ENCODE measurements around the gene PHRF1. TPM values are rescaled to one million over a fixed set of nuclear protein-coding genes. Genes with fewer than 3 reads are reported as not detected.
"Not testable (repeated sequence)": the region's sequence is repeated elsewhere in the genome, so short reads cannot be mapped to it uniquely, and the experiment has no call there.

The PHRF1 gene
- total RNA-seq, 2 experiments from 2014 or later = 25.6 to 26.1 TPM

DNA sequence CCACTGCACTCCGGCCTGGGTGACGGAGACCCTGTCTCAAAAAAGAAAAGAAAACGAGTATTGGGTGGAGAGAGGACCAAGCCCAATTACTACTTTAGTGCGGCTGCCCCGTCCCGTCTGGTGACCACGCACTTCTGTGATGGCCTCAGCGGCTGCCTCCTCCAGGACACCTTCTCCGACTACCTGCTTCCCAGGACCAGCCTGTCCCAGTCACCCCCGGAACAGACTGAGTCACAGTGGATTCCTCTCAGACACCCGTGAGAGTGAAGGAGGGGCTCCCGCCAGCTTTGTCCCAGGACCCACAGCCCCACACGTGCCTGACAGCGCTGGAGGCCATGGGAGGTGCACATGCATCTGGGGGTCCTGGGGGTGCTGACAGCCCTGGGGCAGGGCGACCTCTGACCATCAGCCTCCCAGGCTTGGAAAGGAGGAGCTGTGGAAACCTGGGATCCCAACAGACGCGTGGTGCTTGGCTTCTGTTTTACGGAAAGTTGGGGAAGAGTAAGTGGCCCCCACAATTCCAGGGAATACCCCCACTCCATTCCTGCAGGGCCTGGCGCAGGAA is 65.6 kb downstream of the PHRF1 start:
- H3K27ac Mint-ChIP-seq = no peak overlapping the region
- H3K36me3 Mint-ChIP-seq (ENCODE audit: low read depth) = peaks cover 5% of the 10 kb centered on the region
- H3K4me3 Mint-ChIP-seq = no peak overlapping the region
- peaks cover 17% of the 10 kb centered on the region for H3K27me3 Mint-ChIP-seq (ENCODE audit: low read depth)
- no peaks in the 10 kb centered on the region for H3K9me3 Mint-ChIP-seq
- no peak for DNase-seq
- peaks cover 15% of the 10 kb centered on the region for H3K4me1 Mint-ChIP-seq (ENCODE audit: low read depth)
- intact Hi-C loops (cut with micrococcal nuclease) = no loop called here
- CTCF ChIA-PET = no interaction called here

GRCh38 chr11:643366-643765 is 67.1 kb downstream of the PHRF1 start:
- no peak overlapping the region for H3K4me3 Mint-ChIP-seq
- peaks cover 9% of the 10 kb centered on the region for H3K4me1 Mint-ChIP-seq (ENCODE audit: low read depth)
- H3K27me3 Mint-ChIP-seq (ENCODE audit: low read depth) = peaks cover 10% of the 10 kb centered on the region
- intact Hi-C loops (cut with micrococcal nuclease) = no loop called here
- H3K9me3 Mint-ChIP-seq = no peaks in the 10 kb centered on the region
- no peak overlapping the region for H3K27ac Mint-ChIP-seq
- CTCF ChIA-PET = no interaction called here
- peaks cover 5% of the 10 kb centered on the region for H3K36me3 Mint-ChIP-seq (ENCODE audit: low read depth)
- no peak for DNase-seq

DNA sequence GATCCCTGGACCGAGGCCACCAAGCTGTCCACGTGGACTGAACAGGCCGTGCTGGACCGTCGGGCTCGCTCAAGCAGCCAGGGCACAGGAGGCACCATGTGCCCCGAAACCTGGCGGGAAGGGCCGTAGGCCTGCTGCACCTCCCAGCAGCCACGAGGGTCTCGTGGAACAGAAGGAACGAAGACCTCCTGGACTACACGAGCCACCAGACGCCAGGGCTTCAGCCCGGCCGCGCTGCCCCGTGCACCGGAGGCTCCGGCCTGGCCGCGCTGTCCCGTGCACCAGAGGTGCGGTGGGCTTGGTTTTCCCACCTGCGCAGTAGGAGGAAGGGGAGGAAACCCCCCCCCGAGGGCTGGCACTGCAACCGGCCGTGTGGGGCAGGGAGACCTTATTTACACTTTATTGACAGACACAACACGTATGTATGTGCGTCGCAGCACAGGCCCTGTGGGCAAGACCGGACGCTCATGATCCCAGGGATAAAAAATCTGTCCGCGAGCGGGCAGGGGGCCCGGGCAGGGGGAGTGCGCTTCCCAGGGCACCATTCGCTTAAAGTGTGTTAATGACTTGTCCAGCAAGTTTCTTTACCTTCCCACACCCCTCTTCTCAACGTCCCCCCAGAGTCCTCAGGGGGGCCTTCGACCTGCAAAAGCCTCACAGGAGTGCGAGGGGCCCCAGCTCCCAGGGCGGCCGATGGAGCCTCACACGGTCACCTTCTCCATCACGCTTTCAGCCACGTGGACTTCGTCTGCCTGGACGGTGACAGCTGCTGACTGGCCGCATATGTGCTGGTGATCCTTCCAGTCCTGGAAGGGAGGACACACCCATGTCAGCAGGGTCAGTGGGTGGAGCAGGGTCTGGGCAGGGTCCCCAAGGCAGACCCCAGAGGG is 67.8 kb downstream of the PHRF1 start:
- no peak overlapping the region for H3K27ac Mint-ChIP-seq
- H3K9me3 Mint-ChIP-seq = no peaks in the 10 kb centered on the region
- intact Hi-C loops (cut with micrococcal nuclease) = no loop called here
- DNase-seq = no peak
- CTCF ChIA-PET = no interaction called here
- peaks cover 3% of the 10 kb centered on the region for H3K4me1 Mint-ChIP-seq (ENCODE audit: low read depth)
- peaks cover 6% of the 10 kb centered on the region for H3K36me3 Mint-ChIP-seq (ENCODE audit: low read depth)
- H3K27me3 Mint-ChIP-seq (ENCODE audit: low read depth) = peaks cover 3% of the 10 kb centered on the region
- H3K4me3 Mint-ChIP-seq = no peak overlapping the region

DNA sequence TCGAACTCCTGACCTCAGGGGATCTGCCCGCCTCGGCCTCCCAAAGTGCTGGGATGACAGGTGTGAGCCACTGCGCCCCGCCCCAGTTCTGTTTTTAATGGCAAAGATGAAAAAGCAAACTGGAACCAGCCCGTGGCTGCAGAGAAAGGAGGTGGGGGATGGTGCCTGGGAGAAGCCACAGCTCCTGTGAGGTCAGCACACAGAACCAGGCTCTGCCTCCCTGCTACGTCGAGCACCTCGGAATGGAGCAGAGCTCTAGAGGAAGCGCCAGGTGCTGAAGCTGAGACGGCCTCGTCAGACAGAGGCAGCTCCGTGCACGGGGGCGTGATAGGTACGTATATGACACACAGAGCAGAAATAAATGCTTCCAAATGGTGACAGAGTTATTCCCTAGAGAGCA is 69.3 kb downstream of the PHRF1 start:
- CTCF ChIA-PET = interaction anchor here (0.5 to 0.9 kb wide), 2 partner anchors 55 to 375 kb away, joined by 3 to 4 read pairs; no protein-coding TSS in a partner anchor

DNA sequence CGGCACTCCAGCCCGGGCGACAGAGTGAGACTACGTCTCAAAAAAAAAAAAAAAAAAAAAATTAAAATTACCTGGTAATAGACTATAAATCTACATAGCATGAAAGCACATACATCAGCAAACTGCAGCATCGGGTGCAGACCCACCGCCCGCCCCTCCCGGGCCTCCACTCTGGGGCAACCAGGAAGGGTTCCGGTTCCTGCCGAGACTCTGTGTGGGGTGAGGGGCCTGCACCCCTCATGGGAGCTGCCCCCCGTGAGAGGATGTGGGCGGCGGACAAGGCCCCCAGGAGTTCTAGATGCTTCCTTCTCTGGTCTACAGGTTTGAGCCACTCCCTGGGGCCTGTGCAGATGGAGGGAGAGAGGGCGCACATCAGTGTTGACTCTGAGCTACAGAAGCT is 69.9 kb downstream of the PHRF1 start:
- Mint-ChIP-seq H3K4me1 (ENCODE audit: low read depth) (no peaks in the 10 kb centered on the region), H3K27me3 (ENCODE audit: low read depth) (no peaks in the 10 kb centered on the region), H3K27ac (no peak overlapping the region), H3K9me3 (no peaks in the 10 kb centered on the region), H3K36me3 (ENCODE audit: low read depth) (peaks cover 8% of the 10 kb centered on the region), H3K4me3 (no peak overlapping the region)
- DNase-seq = no peak
- CTCF ChIA-PET = interaction anchor here (0.5 to 0.9 kb wide), 3 partner anchors 10 to 376 kb away, joined by 3 to 4 read pairs (median 3); no protein-coding TSS in a partner anchor
- intact Hi-C loops (cut with micrococcal nuclease) = no loop called here

More for the DNA sequence above, 69.3 kb downstream of the PHRF1 start:
- H3K27ac Mint-ChIP-seq = no peak overlapping the region
- H3K27me3 Mint-ChIP-seq (ENCODE audit: low read depth) = no peaks in the 10 kb centered on the region
- DNase-seq = no peak
- no peaks in the 10 kb centered on the region for H3K9me3 Mint-ChIP-seq
- no peak overlapping the region for H3K4me3 Mint-ChIP-seq
- peaks cover 6% of the 10 kb centered on the region for H3K36me3 Mint-ChIP-seq (ENCODE audit: low read depth)
- no peaks in the 10 kb centered on the region for H3K4me1 Mint-ChIP-seq (ENCODE audit: low read depth)
- intact Hi-C loops (cut with micrococcal nuclease) = no loop called here

DNA sequence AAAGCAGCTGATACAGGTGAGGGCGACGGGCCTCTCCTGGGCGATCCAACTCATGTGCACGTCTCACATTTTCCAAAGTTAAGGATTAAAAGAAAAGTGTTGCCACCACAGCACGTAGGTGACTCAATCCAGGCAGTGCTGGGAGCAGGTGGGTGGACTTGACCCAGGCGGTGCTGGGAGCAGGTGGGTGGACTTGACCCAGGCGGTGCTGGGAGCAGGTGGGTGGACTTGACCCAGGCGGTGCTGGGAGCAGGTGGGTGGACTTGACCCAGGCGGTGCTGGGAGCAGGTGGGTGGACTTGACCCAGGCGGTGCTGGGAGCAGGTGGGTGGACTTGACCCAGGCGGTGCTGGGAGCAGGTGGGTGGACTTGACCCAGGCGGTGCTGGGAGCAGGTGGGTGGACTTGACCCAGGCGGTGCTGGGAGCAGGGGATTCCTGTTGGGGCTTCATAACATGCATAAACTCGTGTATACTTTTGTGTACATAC is 71.4 kb downstream of the PHRF1 start:
- H3K27me3 Mint-ChIP-seq (ENCODE audit: low read depth); H3K4me1 Mint-ChIP-seq (ENCODE audit: low read depth); H3K27ac Mint-ChIP-seq; CTCF ChIA-PET; H3K9me3 Mint-ChIP-seq; intact Hi-C loops (cut with micrococcal nuclease); H3K4me3 Mint-ChIP-seq; DNase-seq: not testable (repeated sequence)
- peaks cover 13% of the 10 kb centered on the region for H3K36me3 Mint-ChIP-seq (ENCODE audit: low read depth)

DNA sequence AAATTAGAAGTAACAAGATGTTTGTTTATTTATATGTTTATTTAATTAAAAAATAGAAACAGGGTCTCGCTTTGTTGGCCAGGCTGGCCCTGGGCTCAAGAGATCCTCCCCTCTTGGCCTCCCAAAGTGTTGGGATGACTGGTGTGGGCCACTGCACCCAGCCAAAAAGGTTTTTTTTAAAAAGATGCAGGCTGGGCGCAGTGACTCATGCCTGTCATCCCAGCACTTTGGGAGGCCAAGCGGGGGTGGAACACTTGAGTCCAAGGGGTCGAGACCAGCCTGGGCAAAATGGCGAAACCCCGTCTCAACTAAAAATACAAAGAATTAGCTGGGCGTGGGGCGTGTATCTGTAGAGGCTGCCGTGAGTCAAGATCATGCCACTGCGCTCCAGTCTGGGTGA is 74.2 kb downstream of the PHRF1 start:
- Mint-ChIP-seq H3K27ac (no peak overlapping the region), H3K36me3 (ENCODE audit: low read depth) (peaks cover 18% of the 10 kb centered on the region), H3K27me3 (ENCODE audit: low read depth) (no peaks in the 10 kb centered on the region), H3K4me3 (no peak overlapping the region), H3K9me3 (no peaks in the 10 kb centered on the region), H3K4me1 (ENCODE audit: low read depth) (no peaks in the 10 kb centered on the region)
- no peak for DNase-seq
- CTCF ChIA-PET = interaction anchor here (0.7 to 1.7 kb wide), 2 partner anchors 72 to 91 kb away, joined by 3 to 7 read pairs; no protein-coding TSS in a partner anchor
- intact Hi-C loops (cut with micrococcal nuclease) = no loop called here

- H3K4me3 Mint-ChIP-seq; H3K27ac Mint-ChIP-seq; DNase-seq; H3K9me3 Mint-ChIP-seq; H3K4me1 Mint-ChIP-seq (ENCODE audit: low read depth); intact Hi-C loops (cut with micrococcal nuclease); H3K27me3 Mint-ChIP-seq (ENCODE audit: low read depth): not testable (repeated sequence)
- CTCF ChIA-PET = interaction anchor here (0.6 kb wide), 1 partner anchor 29 kb away, joined by 4 read pairs; no protein-coding TSS in a partner anchor
- H3K36me3 Mint-ChIP-seq (ENCODE audit: low read depth) = peaks cover 15% of the 10 kb centered on the region
Observed at GRCh38 chr11:653136-653535, 76.9 kb downstream of the PHRF1 start.

GRCh38 chr11:653837-654236 is 77.6 kb downstream of the PHRF1 start:
- H3K4me1 Mint-ChIP-seq (ENCODE audit: low read depth) = no peaks in the 10 kb centered on the region
- no peaks in the 10 kb centered on the region for H3K9me3 Mint-ChIP-seq
- DNase-seq = no peak
- CTCF ChIA-PET = no interaction called here
- no peak overlapping the region for H3K27ac Mint-ChIP-seq
- peaks cover 15% of the 10 kb centered on the region for H3K36me3 Mint-ChIP-seq (ENCODE audit: low read depth)
- intact Hi-C loops (cut with micrococcal nuclease) = no loop called here
- H3K27me3 Mint-ChIP-seq (ENCODE audit: low read depth) = no peaks in the 10 kb centered on the region
- H3K4me3 Mint-ChIP-seq = no peak overlapping the region

- H3K36me3 Mint-ChIP-seq (ENCODE audit: low read depth) = peaks cover 13% of the 10 kb centered on the region
- DNase-seq; H3K27ac Mint-ChIP-seq; H3K9me3 Mint-ChIP-seq; H3K27me3 Mint-ChIP-seq (ENCODE audit: low read depth); H3K4me3 Mint-ChIP-seq; intact Hi-C loops (cut with micrococcal nuclease); H3K4me1 Mint-ChIP-seq (ENCODE audit: low read depth): not testable (repeated sequence)
- CTCF ChIA-PET = interaction anchor here (0.7 kb wide), 1 partner anchor 75 kb away, joined by 4 read pairs; no protein-coding TSS in a partner anchor
Observed at GRCh38 chr11:654444-654843, 78.2 kb downstream of the PHRF1 start.

DNA sequence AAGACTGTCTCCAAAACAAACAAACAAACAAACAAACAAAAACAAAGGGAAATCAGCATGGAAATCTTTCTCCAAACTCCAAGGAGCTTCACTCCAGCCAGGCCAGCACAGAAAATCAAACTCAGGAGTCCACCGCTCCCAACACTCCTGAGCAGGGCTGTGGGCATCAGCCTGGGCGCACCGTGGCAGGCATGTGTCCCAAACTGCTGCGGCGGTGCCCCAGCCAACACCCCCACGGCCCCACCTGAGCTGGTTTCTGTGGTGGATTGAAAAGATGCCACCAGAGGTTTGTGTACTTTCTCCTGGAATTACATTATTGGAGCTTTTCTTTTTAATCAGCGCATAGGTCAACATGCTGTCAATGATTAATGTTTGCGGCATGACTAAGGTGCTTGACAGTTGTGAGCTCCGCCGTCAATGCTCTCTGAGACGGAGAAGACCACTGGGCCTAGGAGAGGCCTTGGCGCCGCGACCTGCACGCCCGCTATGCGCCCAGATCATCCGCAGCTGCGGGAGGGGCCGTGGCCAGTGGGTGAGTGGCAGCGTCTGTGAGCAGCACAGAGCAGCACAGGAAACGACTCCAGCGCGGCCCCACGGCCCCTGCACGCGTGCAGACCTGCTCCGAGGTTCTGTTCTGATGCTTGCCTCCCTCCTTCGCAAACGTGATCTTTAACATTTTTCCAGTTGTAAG is 78.9 kb downstream of the PHRF1 start:
- Mint-ChIP-seq H3K4me3 (no peak overlapping the region), H3K36me3 (ENCODE audit: low read depth) (peaks cover 13% of the 10 kb centered on the region), H3K4me1 (ENCODE audit: low read depth) (no peaks in the 10 kb centered on the region), H3K27me3 (ENCODE audit: low read depth) (no peaks in the 10 kb centered on the region), H3K9me3 (no peaks in the 10 kb centered on the region), H3K27ac (no peak overlapping the region)
- intact Hi-C loops (cut with micrococcal nuclease) = no loop called here
- CTCF ChIA-PET = interaction anchor here (0.6 to 1.3 kb wide), 3 partner anchors 9 to 75 kb away, joined by 3 to 6 read pairs (median 4); no protein-coding TSS in a partner anchor
- no peak for DNase-seq

GRCh38 chr11:656426-656825 is 80.2 kb downstream of the PHRF1 start:
- no peak overlapping the region for H3K4me3 Mint-ChIP-seq
- DNase-seq = no peak
- CTCF ChIA-PET = interaction anchor here (1.3 kb wide), 1 partner anchor 10 kb away, joined by 3 read pairs; no protein-coding TSS in a partner anchor
- H3K4me1 Mint-ChIP-seq (ENCODE audit: low read depth) = no peaks in the 10 kb centered on the region
- intact Hi-C loops (cut with micrococcal nuclease) = no loop called here
- H3K9me3 Mint-ChIP-seq = no peaks in the 10 kb centered on the region
- peaks cover 12% of the 10 kb centered on the region for H3K36me3 Mint-ChIP-seq (ENCODE audit: low read depth)
- no peaks in the 10 kb centered on the region for H3K27me3 Mint-ChIP-seq (ENCODE audit: low read depth)
- no peak overlapping the region for H3K27ac Mint-ChIP-seq

All from activated naive CD4-positive, alpha-beta T cell treated with anti-CD3 and anti-CD28 coated beads for 36 hours (primary cell).